Measurements from ENCODE around the gene MFRP. TPM values are rescaled to one million over a fixed set of nuclear protein-coding genes. Genes with fewer than 3 reads are reported as not detected.
A peak's percentile ranks its signal among the peaks of the same experiment; 100 is the strongest.

Gene MFRP
- total RNA-seq, 4 donors from 2014 or later: 0.11 TPM; not detected in 3

DNA sequence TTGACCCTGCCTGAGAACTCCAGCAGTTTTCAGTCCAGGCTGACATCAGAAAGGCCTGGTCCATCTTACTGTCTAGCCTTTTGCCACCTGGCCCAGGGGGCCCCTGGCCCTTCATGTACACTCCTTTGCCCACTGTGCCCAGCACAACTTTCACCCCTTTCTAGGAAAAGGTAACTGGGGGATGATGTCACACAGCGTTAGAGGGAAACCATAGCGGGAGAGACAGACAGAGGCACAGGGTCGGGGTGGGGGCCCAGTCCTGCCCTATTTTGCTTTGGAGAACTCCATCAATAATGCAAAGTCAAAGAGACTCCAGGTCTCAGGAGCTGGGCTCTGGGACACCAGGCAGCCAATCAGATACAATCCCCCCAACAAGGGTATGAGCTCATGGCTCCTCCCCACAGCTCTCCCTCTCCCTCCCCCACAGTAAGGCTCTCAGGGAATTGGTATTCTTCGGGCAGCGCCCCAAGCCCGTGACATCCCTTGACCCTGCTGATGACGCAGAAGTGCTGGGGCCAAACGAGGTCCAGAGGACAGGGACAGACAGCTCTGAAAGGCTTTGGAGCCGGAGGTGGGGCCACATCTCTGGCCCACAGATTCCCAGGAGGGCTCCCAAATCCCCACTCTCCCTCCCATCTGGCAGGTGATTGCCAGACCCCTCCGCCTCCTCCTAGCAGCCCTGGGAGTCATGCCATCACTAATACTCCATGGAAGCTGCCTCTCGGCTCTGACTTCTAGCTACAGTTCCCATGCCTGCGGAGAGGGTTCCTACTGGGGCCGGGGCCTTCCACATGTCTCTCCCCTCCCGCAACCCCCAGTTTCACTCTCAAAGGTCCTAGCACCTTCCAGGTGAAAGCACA is 29.1 kb upstream of the MFRP start:
- no peaks in the 10 kb centered on the region for H3K27me3 ChIP-seq
- H3K36me3 ChIP-seq: no peaks in the 10 kb centered on the region
- H3K27ac ChIP-seq: peak overlapping the region; percentile 52
- H3K4me1 ChIP-seq: peaks cover 29% of the 10 kb centered on the region
- 60% methylated on average over 14 of the region's 14 CpGs for WGBS
- TF ChIP-seq, protein P1, sequence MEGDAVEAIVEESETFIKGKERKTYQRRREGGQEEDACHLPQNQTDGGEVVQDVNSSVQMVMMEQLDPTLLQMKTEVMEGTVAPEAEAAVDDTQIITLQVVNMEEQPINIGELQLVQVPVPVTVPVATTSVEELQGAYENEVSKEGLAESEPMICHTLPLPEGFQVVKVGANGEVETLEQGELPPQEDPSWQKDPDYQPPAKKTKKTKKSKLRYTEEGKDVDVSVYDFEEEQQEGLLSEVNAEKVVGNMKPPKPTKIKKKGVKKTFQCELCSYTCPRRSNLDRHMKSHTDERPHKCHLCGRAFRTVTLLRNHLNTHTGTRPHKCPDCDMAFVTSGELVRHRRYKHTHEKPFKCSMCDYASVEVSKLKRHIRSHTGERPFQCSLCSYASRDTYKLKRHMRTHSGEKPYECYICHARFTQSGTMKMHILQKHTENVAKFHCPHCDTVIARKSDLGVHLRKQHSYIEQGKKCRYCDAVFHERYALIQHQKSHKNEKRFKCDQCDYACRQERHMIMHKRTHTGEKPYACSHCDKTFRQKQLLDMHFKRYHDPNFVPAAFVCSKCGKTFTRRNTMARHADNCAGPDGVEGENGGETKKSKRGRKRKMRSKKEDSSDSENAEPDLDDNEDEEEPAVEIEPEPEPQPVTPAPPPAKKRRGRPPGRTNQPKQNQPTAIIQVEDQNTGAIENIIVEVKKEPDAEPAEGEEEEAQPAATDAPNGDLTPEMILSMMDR (IDR thresholded peaks at IDR 0.05): no peak
- TF ChIP-seq EP300 (IDR thresholded peaks at IDR 0.05): peak; percentile 47
- TF ChIP-seq POLR2AphosphoS5 (IDR thresholded peaks at IDR 0.05): no peak
- TF ChIP-seq POLR2A (IDR thresholded peaks at IDR 0.05): no peak
- peak in 1 of 2 donors; percentile 69 for DNase-seq (ENCODE audit: low spot score in 2 of 2)
- no peak overlapping the region for H3K4me3 ChIP-seq
- H3K9me3 ChIP-seq: no peaks in the 10 kb centered on the region

DNA sequence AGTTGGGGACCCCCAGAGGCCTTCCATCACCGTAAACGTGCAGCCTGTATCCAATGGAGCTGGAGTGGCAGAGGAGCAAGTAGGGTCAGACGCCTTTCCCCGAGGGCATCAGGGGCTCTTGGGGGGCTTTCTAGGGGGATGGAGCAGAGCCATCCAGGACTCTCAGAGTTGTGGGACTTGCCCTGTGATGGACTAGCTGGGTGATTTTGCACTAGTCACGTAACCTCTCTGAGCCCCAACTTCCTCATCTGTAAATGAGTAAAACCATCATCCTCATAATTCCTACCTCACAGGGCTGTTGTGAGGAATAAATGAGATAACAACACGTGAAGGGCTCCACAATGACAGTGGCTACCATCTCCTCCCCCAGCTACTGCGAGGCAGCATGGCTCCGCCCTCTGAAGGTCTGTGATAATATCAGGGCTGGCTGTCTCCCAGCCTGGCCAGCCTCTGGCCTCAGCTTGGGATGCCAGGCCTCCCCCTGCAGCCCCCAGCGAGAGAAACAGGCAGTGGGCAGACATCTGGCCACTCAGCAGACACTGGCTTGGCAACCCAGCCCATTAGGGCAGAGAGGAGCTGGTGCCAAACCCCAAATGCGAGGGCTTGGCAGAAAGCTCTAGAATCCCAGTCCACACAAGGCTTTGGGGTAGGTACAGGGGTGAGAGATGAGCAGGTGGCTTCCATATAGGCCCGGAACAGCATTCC is 28.3 kb upstream of the MFRP start:
- Histone ChIP-seq H3K9me3 (no peaks in the 10 kb centered on the region), H3K4me1 (peaks cover 31% of the 10 kb centered on the region), H3K27me3 (no peaks in the 10 kb centered on the region), H3K36me3 (no peaks in the 10 kb centered on the region), H3K27ac (no peak overlapping the region), H3K4me3 (no peak overlapping the region)
- TF ChIP-seq EP300 (IDR thresholded peaks at IDR 0.05) (no peak), POLR2AphosphoS5 (IDR thresholded peaks at IDR 0.05) (no peak), POLR2A (IDR thresholded peaks at IDR 0.05) (no peak)
- TF ChIP-seq, protein P1 (IDR thresholded peaks at IDR 0.05): no peak
- DNase-seq (ENCODE audit: low spot score in 2 of 2): peak in 1 of 2 donors; percentile 43
- WGBS: 49% methylated on average over 6 of the region's 11 CpGs

DNA sequence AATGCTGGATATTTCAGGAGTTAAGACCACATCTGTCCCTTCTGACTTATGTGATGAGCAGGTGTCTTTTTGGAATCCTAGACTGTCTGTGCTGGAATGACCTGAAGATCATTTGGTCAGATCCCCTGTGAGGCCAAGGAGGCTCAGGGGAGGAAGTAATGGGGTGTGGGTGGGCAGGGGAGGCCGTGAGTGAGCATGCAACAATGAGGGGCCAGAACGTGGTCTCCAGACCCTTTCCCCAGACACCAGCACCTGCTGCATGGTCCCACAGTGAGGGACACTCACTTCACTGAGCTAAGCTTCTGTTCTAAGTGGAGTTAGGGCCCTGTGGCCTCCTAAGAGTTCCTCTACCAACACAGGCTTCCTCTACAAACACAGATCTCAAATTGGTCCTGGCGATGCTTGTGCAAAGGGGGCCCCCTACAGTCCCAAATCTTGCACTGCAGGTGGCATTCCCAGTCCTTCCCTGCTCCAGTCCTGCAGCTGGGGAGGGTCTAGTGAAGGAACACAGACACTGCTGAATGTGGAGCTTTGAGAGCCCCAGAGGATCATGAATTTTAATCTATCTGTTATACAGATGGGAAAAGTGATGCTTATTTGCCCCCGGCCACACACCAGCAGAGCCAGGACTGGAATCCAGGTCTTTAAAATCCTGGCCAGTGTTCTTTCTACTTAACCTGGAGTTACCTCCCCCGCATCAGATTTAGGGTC is 27.6 kb upstream of the MFRP start:
- Histone ChIP-seq H3K27ac (no peak overlapping the region), H3K4me3 (no peak overlapping the region), H3K4me1 (peaks cover 35% of the 10 kb centered on the region), H3K9me3 (no peaks in the 10 kb centered on the region), H3K27me3 (no peaks in the 10 kb centered on the region), H3K36me3 (no peaks in the 10 kb centered on the region)
- peak in 1 of 2 donors; percentile 73 for DNase-seq (ENCODE audit: low spot score in 2 of 2)
- TF ChIP-seq POLR2AphosphoS5 (IDR thresholded peaks at IDR 0.05): no peak
- no peak for TF ChIP-seq POLR2A (IDR thresholded peaks at IDR 0.05)
- TF ChIP-seq, protein P1 (IDR thresholded peaks at IDR 0.05): peak; percentile 60 to 85
- WGBS: 56% methylated on average over 5 of the region's 5 CpGs

DNA sequence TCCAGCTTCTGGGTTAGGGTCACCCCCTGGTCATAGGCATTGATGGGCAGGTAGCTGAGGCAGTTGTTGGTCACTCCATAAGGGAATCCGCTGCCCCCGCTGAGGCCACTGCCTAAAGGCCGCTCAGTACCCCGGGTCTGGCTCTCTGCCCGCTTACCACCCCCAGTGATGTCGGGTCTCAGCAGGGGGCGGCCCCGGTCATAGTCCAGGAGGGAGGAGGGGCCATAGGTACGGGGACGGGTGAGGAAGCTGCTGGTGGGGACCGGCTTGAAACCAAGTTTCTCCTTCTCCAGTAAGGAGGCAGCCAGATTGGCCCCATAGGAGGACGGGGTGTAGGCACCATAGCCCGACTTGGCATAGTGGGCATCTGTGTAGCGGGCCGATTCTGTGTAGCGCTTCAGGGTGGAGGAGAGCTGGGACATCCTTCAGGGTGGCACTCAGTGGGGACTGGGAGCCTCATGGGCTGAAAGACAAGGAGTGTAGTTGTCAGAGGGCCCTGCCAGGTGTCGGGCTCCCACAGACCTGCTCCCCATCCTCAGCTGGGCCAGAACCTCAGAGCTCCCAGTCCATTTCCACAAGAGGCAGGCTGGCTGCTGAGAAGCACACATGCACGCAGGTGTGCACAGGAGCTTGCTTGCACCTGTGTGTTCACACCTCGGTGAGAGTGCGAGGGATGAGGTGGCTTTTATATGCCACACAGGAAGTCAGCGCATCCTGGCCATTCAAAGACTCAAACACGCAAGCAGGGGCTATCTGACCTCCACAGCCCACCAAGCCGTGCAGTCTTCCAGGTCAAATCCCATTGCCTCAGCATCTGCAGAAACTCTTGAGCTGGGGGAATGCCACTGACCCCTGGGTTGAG is 26.8 kb upstream of the MFRP start:
- Histone ChIP-seq H3K36me3 (no peaks in the 10 kb centered on the region), H3K9me3 (no peaks in the 10 kb centered on the region), H3K27ac (no peak overlapping the region), H3K4me3 (no peak overlapping the region), H3K27me3 (no peaks in the 10 kb centered on the region), H3K4me1 (peaks cover 43% of the 10 kb centered on the region)
- TF ChIP-seq POLR2AphosphoS5 (IDR thresholded peaks at IDR 0.05) (no peak), EP300 (IDR thresholded peaks at IDR 0.05) (no peak), POLR2A (IDR thresholded peaks at IDR 0.05) (no peak)
- TF ChIP-seq, protein P1 (IDR thresholded peaks at IDR 0.05): no peak
- DNase-seq (ENCODE audit: low spot score in 2 of 2): peak in 1 of 2 donors; percentile 66
- WGBS: 91% methylated on average over 10 of the region's 23 CpGs
